SK-N-SH (cell line): Measurements from ENCODE around the gene SERPINI1. TPM values are rescaled to one million over a fixed set of nuclear protein-coding genes. Genes with fewer than 3 reads are reported as not detected.

Experiments used
- CTCF ChIA-PET: fragments of 300-600, 350-600 bp; formaldehyde crosslinking; extraction: SDS; loops from one replicate; lab custom pipeline; 2021; lab: Yijun Ruan, JAX
- POLR2A ChIA-PET: fragments of 350-600 bp; sonication (Branson Sonifier 250); formaldehyde crosslinking; extraction: SDS; loops from one replicate; lab custom pipeline; 2020; ENCODE audit warnings: antibody characterized with exemption, inconsistent platforms; lab: Yijun Ruan, JAX
- DNase-seq: peaks from one replicate; pipeline ENCODE4 v3.0.0; 2012
- H2AFZ ChIP-seq: fragments of 200-600 bp; sonication (generic); 2 replicates; pipeline ENCODE4 v1.8.1; 2016; ENCODE audit warnings: antibody characterized with exemption, mild to moderate bottlenecking, low read depth
- H3F3A ChIP-seq: fragments of 200-600 bp; sonication (generic); replicated peaks from 2 replicates; pipeline ENCODE3; 2016; ENCODE audit warnings: antibody characterized with exemption, mild to moderate bottlenecking; ENCODE audit not compliant: insufficient read depth
- H3K27ac ChIP-seq, 2 experiments: fragments of 200-500 bp in 1 of 2; fragments of 200-600 bp in 1 of 2; sonication (Bioruptor generic) in 1 of 2; sonication (generic), shearing (Covaris generic) in 1 of 2; 2 replicates each; pipeline versions ENCODE4 v1.5.1 to v1.6.1; 2014 to 2016; ENCODE audit warnings: low read depth in 2 of 2, inconsistent platforms in 1 of 2, low read length in 1 of 2, mild to moderate bottlenecking in 1 of 2, mixed read lengths in 1 of 2
- H3K27me3 ChIP-seq: fragments of 200-600 bp; sonication (generic), shearing (Covaris generic); 2 replicates; pipeline ENCODE4 v1.6.1; 2016; ENCODE audit warnings: mixed run types; ENCODE audit not compliant: insufficient read depth
- H3K36me3 ChIP-seq, 2 experiments: fragments of 200-500 bp in 1 of 2; fragments of 200-600 bp in 1 of 2; sonication (Bioruptor generic) in 1 of 2; sonication (generic) in 1 of 2; replicated peaks in 1 of 2; 2 replicates each; pipeline versions ENCODE3 to v1.5.1; 2014 to 2016; ENCODE audit warnings: low read length in 1 of 2, mild to moderate bottlenecking in 1 of 2; ENCODE audit not compliant: insufficient read depth in 2 of 2, control insufficient read depth in 1 of 2
- H3K4me1 ChIP-seq, 2 experiments: fragments of 200-500 bp in 1 of 2; fragments of 200-600 bp in 1 of 2; sonication (Bioruptor generic) in 1 of 2; sonication (generic), shearing (Covaris generic) in 1 of 2; 2 replicates each; pipeline versions ENCODE4 v1.5.1 to v1.6.1; 2014 to 2016; ENCODE audit warnings: low read depth in 1 of 2, low read length in 1 of 2, mixed run types in 1 of 2; ENCODE audit not compliant: insufficient read depth in 2 of 2, control insufficient read depth in 1 of 2
- H3K4me2 ChIP-seq: fragments of 200-600 bp; sonication (generic), shearing (Covaris generic); 2 replicates; pipeline ENCODE4 v1.6.1; 2017; ENCODE audit warnings: mixed run types
- H3K4me3 ChIP-seq, 2 experiments: fragments of 200-500 bp in 1 of 2; fragments of 200-600 bp in 1 of 2; sonication (Bioruptor generic) in 1 of 2; sonication (generic), shearing (Covaris generic) in 1 of 2; 2 replicates each; pipeline versions ENCODE4 v1.5.1 to v1.8.1; 2014 to 2016; ENCODE audit warnings: low read depth in 2 of 2, inconsistent platforms in 1 of 2, low read length in 1 of 2, mild to moderate bottlenecking in 1 of 2, mixed read lengths in 1 of 2, moderate library complexity in 1 of 2
- H3K79me2 ChIP-seq: fragments of 200-600 bp; sonication (generic); 2 replicates; pipeline ENCODE4 v1.8.1; 2017; ENCODE audit warnings: mild to moderate bottlenecking; ENCODE audit not compliant: insufficient read depth
- H3K9ac ChIP-seq: fragments of 200-600 bp; sonication (generic); 2 replicates; pipeline ENCODE4 v1.6.1; 2017; ENCODE audit warnings: mixed run types
- H3K9me2 ChIP-seq: fragments of 200-600 bp; sonication (generic); 2 replicates; pipeline ENCODE4 v1.6.1; 2017; ENCODE audit warnings: mixed run types
- H3K9me3 ChIP-seq: fragments of 200-600 bp; sonication (generic); 2 replicates; pipeline ENCODE4 v1.6.1; 2017; ENCODE audit warnings: mixed run types, mild to moderate bottlenecking, moderate library complexity
- H4K20me1 ChIP-seq: fragments of 200-600 bp; sonication (generic); 2 replicates; pipeline ENCODE4 v1.6.1; 2017; ENCODE audit warnings: mild to moderate bottlenecking, mixed run types; ENCODE audit not compliant: insufficient read depth
- CHD2 ChIP-seq: fragments of 150-350 bp; IDR thresholded peaks from 2 replicates; pipeline ENCODE4 v1.6.1; 2018; ENCODE audit warnings: low read length; ENCODE audit not compliant: partially characterized antibody
- CTCF ChIP-seq: fragments of 200-600 bp; sonication (generic); IDR thresholded peaks from 2 replicates; pipeline ENCODE4 v1.6.1; 2017; ENCODE audit warnings: antibody characterized with exemption, mild to moderate bottlenecking, moderate library complexity
- EP300 ChIP-seq, 2 experiments: IDR thresholded peaks; 2 replicates each; pipeline versions ENCODE4 v1.4.0 to v1.6.1; 2012; ENCODE audit warnings: borderline replicate concordance in 1 of 2, low read depth in 1 of 2, low read length in 1 of 2
- FOSL2 ChIP-seq: IDR thresholded peaks from 2 replicates; pipeline ENCODE4 v1.4.0; 2012; ENCODE audit warnings: low read depth, mild to moderate bottlenecking, moderate library complexity, borderline replicate concordance
- GABPA ChIP-seq: IDR thresholded peaks from 2 replicates; pipeline ENCODE4 v1.4.0; 2012; ENCODE audit warnings: low read depth, mild to moderate bottlenecking
- JUND ChIP-seq: IDR thresholded peaks from 2 replicates; pipeline ENCODE4 v1.4.0; 2012
- MEF2A ChIP-seq: IDR thresholded peaks from 2 replicates; pipeline ENCODE4 v1.4.0; 2012; ENCODE audit warnings: low read depth, borderline replicate concordance
- MXI1 ChIP-seq: IDR thresholded peaks from 2 replicates; pipeline ENCODE4 v1.6.1; 2012; ENCODE audit warnings: mild to moderate bottlenecking, low read depth, low read length, improper control_type of control experiment
- NRF1 ChIP-seq: IDR thresholded peaks from 2 replicates; pipeline ENCODE4 v1.6.1; 2012; ENCODE audit warnings: low read depth, mild to moderate bottlenecking, low read length
- PBX3 ChIP-seq: IDR thresholded peaks from 2 replicates; pipeline ENCODE4; 2012
- POLR2AphosphoS5 ChIP-seq: IDR thresholded peaks from 2 replicates; pipeline ENCODE4 v1.6.1; 2012; ENCODE audit warnings: low read depth, low read length
- RFX5 ChIP-seq: IDR thresholded peaks from 2 replicates; pipeline ENCODE4 v1.6.1; 2012; ENCODE audit warnings: mild to moderate bottlenecking, improper control_type of control experiment, low read length
- RXRA ChIP-seq: IDR thresholded peaks from 2 replicates; pipeline ENCODE4 v1.4.0; 2012; ENCODE audit warnings: low read depth, mild to moderate bottlenecking, borderline replicate concordance
- SIN3A ChIP-seq: IDR thresholded peaks from 2 replicates; pipeline ENCODE4 v1.6.1; 2012; ENCODE audit warnings: low read depth, mild to moderate bottlenecking, low read length, moderate library complexity, borderline replicate concordance
- TAF1 ChIP-seq: IDR thresholded peaks from 2 replicates; pipeline ENCODE4 v1.6.1; 2012; ENCODE audit warnings: low read depth, mild to moderate bottlenecking, low read length, moderate library complexity, borderline replicate concordance
- TCF12 ChIP-seq: IDR thresholded peaks from 2 replicates; pipeline ENCODE4 v1.4.0; 2012
- TEAD4 ChIP-seq: IDR thresholded peaks from 2 replicates; pipeline ENCODE4 v1.4.0; 2012; ENCODE audit warnings: mild to moderate bottlenecking, borderline replicate concordance; ENCODE audit not compliant: insufficient read depth
- USF1 ChIP-seq: IDR thresholded peaks from 2 replicates; pipeline ENCODE4 v1.4.0; 2012; ENCODE audit warnings: low read depth, borderline replicate concordance
- ZBTB33 ChIP-seq: IDR thresholded peaks from 2 replicates; pipeline ENCODE4 v1.4.0; 2012; ENCODE audit warnings: low read depth, borderline replicate concordance
- WGBS: methylation state at CpG from one replicate; pipeline ENCODE4 v1.1.6; 2017; ENCODE audit warnings: low lambda C conversion rate; 5-methylcytosine and 5-hydroxymethylcytosine counted together
- polyA plus RNA-seq, 3 experiments: library from polyadenylated mRNA; depleted of rRNA; stranded (reverse); fragments of >200 nt; gene quantifications; 2 replicates each; pipeline ENCODE4 v1.2.3, GENCODE V29; 2012

SERPINI1 gene
- polyA plus RNA-seq, 1 of the 3 experiments (the other 2 are of a cell fraction): 1.9 TPM

- H3K79me2 ChIP-seq: peaks cover 17% of the 10 kb centered on the region
- H3K36me3 ChIP-seq: peaks cover 52 to 77% of the 10 kb centered on the region in 2 experiments
- H3K4me3 ChIP-seq: no peak overlapping the region
- no peaks in the 10 kb centered on the region; a peak in 1 of 4 replicates for H3K4me1 ChIP-seq
- no peak for TF ChIP-seq CHD2
- TF ChIP-seq GABPA: no peak
- no peak for TF ChIP-seq CTCF
- TF ChIP-seq EP300 (IDR thresholded peaks at IDR 0.05; ENCODE audit: borderline replicate concordance in 1 of 2, low read depth in 1 of 2, low read length in 1 of 2): no peak
- no peak for TF ChIP-seq MEF2A
- TF ChIP-seq RXRA: no peak
- TF ChIP-seq RFX5: no peak
- TF ChIP-seq SIN3A: no peak
- TF ChIP-seq FOSL2: no peak
- no peak for TF ChIP-seq MXI1
- TF ChIP-seq USF1: no peak
- TF ChIP-seq JUND: no peak
- no peak for TF ChIP-seq TAF1
- no peak for TF ChIP-seq POLR2AphosphoS5
- no peak for TF ChIP-seq TCF12
- TF ChIP-seq NRF1: no peak
- no peak for TF ChIP-seq PBX3
- TF ChIP-seq TEAD4: no peak
- TF ChIP-seq ZBTB33: no peak
- H3K9ac ChIP-seq: no peak overlapping the region
- H3K4me2 ChIP-seq: no peak overlapping the region
- H2AFZ ChIP-seq: no peak overlapping the region
- CTCF ChIA-PET: interaction anchor here (0.6 to 2.2 kb wide), 3 partner anchors 15 to 320 kb away, joined by 3 to 6 read pairs (median 3); partner anchors contain the start of gene ZBBX
- no peaks in the 10 kb centered on the region for H3K9me2 ChIP-seq
- H3K27me3 ChIP-seq: no peaks in the 10 kb centered on the region
- no peaks in the 10 kb centered on the region for H3F3A ChIP-seq
- POLR2A ChIA-PET: no interaction called here
- DNase-seq: no peak
- H4K20me1 ChIP-seq: no peaks in the 10 kb centered on the region
- no peaks in the 10 kb centered on the region for H3K9me3 ChIP-seq
- 91% methylated on average over 4 of the region's 4 CpGs for WGBS
- no peak overlapping the region for H3K27ac ChIP-seq
Measured at GRCh38 chr3:167700046-167700445, 35.5 kb upstream of the SERPINI1 start.
